A673 (cell line): Measurements from ENCODE around the gene SPEG.

Experiments used
- EZH2 ChIP-seq: fragments of 200-600 bp; sonication (generic); IDR thresholded peaks from 2 replicates; pipeline ENCODE4 v1.6.1; 2017; ENCODE audit warnings: borderline replicate concordance, low read depth, mild to moderate bottlenecking, mixed read lengths, antibody characterized with exemption, low read length; ENCODE audit not compliant: poor library complexity, severe bottlenecking
- TF ChIP-seq, protein P1 (sequence below): fragments of 300-800, 200-600 bp; sonication (generic); conservative IDR thresholded peaks from 2 replicates; pipeline ENCODE4 v1.5.1; 2017; ENCODE audit warnings: low read depth, mild to moderate bottlenecking, antibody characterized with exemption, low read length, moderate library complexity, mixed read lengths

DNA sequence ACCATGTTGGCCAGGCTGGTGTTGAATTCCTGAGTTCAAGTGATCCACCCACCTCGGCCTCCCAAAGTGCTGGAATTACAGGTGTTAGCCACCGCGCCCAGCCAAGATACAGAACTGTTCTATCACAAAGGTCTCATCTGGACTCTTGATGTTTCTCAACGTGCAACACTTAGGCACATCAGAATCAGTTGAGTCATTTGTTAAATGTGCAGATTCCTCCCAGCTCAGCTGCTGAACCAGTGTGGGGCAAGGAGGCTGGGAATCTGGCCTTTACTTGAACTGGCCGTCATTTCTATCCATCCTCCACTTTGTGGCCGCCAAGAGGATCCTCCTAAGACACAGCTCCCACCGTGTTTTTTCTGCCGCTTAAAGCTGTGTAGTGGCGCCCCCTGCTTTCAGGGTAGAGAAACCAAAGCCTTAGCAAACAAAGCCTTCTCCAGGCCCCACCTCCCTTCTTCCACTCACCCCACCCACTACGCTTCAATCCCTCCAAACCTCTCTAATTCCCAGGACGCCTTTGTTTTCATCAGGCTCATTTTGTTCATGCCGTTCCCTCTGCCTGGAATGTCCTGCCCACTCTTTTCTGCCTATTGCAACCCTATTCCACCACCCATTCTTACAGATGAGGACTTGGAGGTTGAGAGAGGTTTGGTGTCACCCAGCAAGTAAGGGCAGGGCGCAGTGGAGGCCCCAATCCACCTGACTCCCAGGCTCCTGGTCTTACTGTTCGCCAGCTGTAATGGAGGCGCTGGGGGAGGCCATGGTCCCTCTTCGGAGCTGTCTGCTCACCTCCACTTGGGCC, 776 bp upstream of the SPEG start:
- TF ChIP-seq, protein P1, sequence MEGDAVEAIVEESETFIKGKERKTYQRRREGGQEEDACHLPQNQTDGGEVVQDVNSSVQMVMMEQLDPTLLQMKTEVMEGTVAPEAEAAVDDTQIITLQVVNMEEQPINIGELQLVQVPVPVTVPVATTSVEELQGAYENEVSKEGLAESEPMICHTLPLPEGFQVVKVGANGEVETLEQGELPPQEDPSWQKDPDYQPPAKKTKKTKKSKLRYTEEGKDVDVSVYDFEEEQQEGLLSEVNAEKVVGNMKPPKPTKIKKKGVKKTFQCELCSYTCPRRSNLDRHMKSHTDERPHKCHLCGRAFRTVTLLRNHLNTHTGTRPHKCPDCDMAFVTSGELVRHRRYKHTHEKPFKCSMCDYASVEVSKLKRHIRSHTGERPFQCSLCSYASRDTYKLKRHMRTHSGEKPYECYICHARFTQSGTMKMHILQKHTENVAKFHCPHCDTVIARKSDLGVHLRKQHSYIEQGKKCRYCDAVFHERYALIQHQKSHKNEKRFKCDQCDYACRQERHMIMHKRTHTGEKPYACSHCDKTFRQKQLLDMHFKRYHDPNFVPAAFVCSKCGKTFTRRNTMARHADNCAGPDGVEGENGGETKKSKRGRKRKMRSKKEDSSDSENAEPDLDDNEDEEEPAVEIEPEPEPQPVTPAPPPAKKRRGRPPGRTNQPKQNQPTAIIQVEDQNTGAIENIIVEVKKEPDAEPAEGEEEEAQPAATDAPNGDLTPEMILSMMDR, result peak; percentile 64
- no peak for TF ChIP-seq EZH2
